ENCODE results near the gene CSMD2.

The CSMD2 gene

GRCh38 chr1:33960188-33960895, 204.7 kb downstream of the CSMD2 start:
- no peak for DNase-seq (ENCODE audit: low read depth)

GRCh38 chr1:33957854-33958253, 207.2 kb downstream of the CSMD2 start:
- no peak for DNase-seq (ENCODE audit: low read depth)

GRCh38 chr1:33955096-33955495, 209.9 kb downstream of the CSMD2 start:
- DNase-seq (ENCODE audit: low read depth): no peak

- no peak for DNase-seq (ENCODE audit: low read depth)
Measured at GRCh38 chr1:33949570-33949969, 215.5 kb downstream of the CSMD2 start.

- DNase-seq (ENCODE audit: low read depth): no peak
Measured at GRCh38 chr1:33948291-33948690, 216.7 kb downstream of the CSMD2 start.

- DNase-seq (ENCODE audit: low read depth): no peak
Measured at GRCh38 chr1:33946836-33947235, 218.2 kb downstream of the CSMD2 start.

- DNase-seq (ENCODE audit: low read depth): no peak
Measured at GRCh38 chr1:33944846-33945245, 220.2 kb downstream of the CSMD2 start.

GRCh38 chr1:33943978-33944377, 221.1 kb downstream of the CSMD2 start:
- DNase-seq (ENCODE audit: low read depth): peak; percentile 42

GRCh38 chr1:33932871-33933270, 232.2 kb downstream of the CSMD2 start:
- DNase-seq (ENCODE audit: low read depth): no peak

GRCh38 chr1:33931111-33931475, 233.9 kb downstream of the CSMD2 start:
- no peak for DNase-seq (ENCODE audit: low read depth)

GRCh38 chr1:33930346-33931110, 234.5 kb downstream of the CSMD2 start:
- DNase-seq (ENCODE audit: low read depth): no peak

- no peak for DNase-seq (ENCODE audit: low read depth)
Measured at GRCh38 chr1:33928251-33928650, 236.8 kb downstream of the CSMD2 start.

GRCh38 chr1:33927721-33928120, 237.3 kb downstream of the CSMD2 start:
- DNase-seq (ENCODE audit: low read depth): no peak

GRCh38 chr1:33925586-33925985, 239.4 kb downstream of the CSMD2 start:
- DNase-seq (ENCODE audit: low read depth): no peak

- no peak for DNase-seq (ENCODE audit: low read depth)
Measured at GRCh38 chr1:33921281-33921680, 243.7 kb downstream of the CSMD2 start.

- peak; percentile 49 for DNase-seq (ENCODE audit: low read depth)
Measured at GRCh38 chr1:33918368-33918767, 246.7 kb downstream of the CSMD2 start.

- DNase-seq (ENCODE audit: low read depth): no peak
Measured at GRCh38 chr1:33916786-33917185, 248.2 kb downstream of the CSMD2 start.

GRCh38 chr1:33914531-33914930, 250.5 kb downstream of the CSMD2 start:
- no peak for DNase-seq (ENCODE audit: low read depth)

GRCh38 chr1:33908324-33908956, 256.6 kb downstream of the CSMD2 start:
- no peak for DNase-seq (ENCODE audit: low read depth)

GRCh38 chr1:33906156-33906555, 258.9 kb downstream of the CSMD2 start:
- no peak for DNase-seq (ENCODE audit: low read depth)

GRCh38 chr1:33905241-33905640, 259.8 kb downstream of the CSMD2 start:
- no peak for DNase-seq (ENCODE audit: low read depth)

- DNase-seq (ENCODE audit: low read depth): no peak
Measured at GRCh38 chr1:33903210-33903589, 261.8 kb downstream of the CSMD2 start.

- no peak for DNase-seq (ENCODE audit: low read depth)
Measured at GRCh38 chr1:33902486-33903209, 262.4 kb downstream of the CSMD2 start.
